ENCODE data around the gene NEK11. TPM values are rescaled to one million over a fixed set of nuclear protein-coding genes. Genes with fewer than 3 reads are reported as not detected.

Gene NEK11
- total RNA-seq, 4 donors from 2014 or later = 1.6 to 8.5 (median 3.4) TPM

GRCh38 chr3:131390331-131390730 is 363.7 kb downstream of the NEK11 start:
- Histone ChIP-seq H3K36me3 (peaks cover 0 to 9% (median 0%) of the 10 kb centered on the region in 3 donors), H3K9me3 (no peaks in the 10 kb centered on the region), H3K4me1 (peaks cover 0 to 29% (median 0%) of the 10 kb centered on the region in 3 donors), H3K27ac (no peak overlapping the region), H3K27me3 (no peaks in the 10 kb centered on the region), H3K4me3 (no peak overlapping the region)
- intact Hi-C loops (cut with DNase I) = no loop called here
- TF ChIP-seq POLR2A (IDR thresholded peaks at IDR 0.05) (no peak), CTCF (IDR thresholded peaks at IDR 0.05) (no peak)
- WGBS, 2 donors = 68 to 80% methylated on average over 1 to 2 of the region's 2 CpGs
- no peak for DNase-seq

GRCh38 chr3:131393051-131393450 is 366.4 kb downstream of the NEK11 start:
- H3K27me3 ChIP-seq = no peaks in the 10 kb centered on the region
- no peak overlapping the region for H3K4me3 ChIP-seq
- intact Hi-C loops (cut with DNase I) = no loop called here
- no peaks in the 10 kb centered on the region for H3K36me3 ChIP-seq
- TF ChIP-seq POLR2A (IDR thresholded peaks at IDR 0.05) = no peak
- no peak for TF ChIP-seq CTCF (IDR thresholded peaks at IDR 0.05)
- H3K27ac ChIP-seq = no peak overlapping the region
- WGBS, 2 donors = 49 to 58% methylated on average over 6 of the region's 6 CpGs
- DNase-seq = no peak
- H3K9me3 ChIP-seq = no peaks in the 10 kb centered on the region
- H3K4me1 ChIP-seq = peaks cover 0 to 8% (median 0%) of the 10 kb centered on the region in 3 donors

GRCh38 chr3:131393868-131394267 is 367.2 kb downstream of the NEK11 start:
- TF ChIP-seq POLR2A (IDR thresholded peaks at IDR 0.05) (no peak), CTCF (IDR thresholded peaks at IDR 0.05) (no peak)
- H3K4me3 ChIP-seq = no peak overlapping the region
- intact Hi-C loops (cut with DNase I) = no loop called here
- H3K4me1 ChIP-seq = no peaks in the 10 kb centered on the region
- DNase-seq = no peak
- WGBS, 2 donors = 68 to 74% methylated on average over 4 of the region's 4 CpGs
- H3K27me3 ChIP-seq = no peaks in the 10 kb centered on the region
- H3K36me3 ChIP-seq = no peaks in the 10 kb centered on the region
- no peaks in the 10 kb centered on the region for H3K9me3 ChIP-seq
- no peak overlapping the region for H3K27ac ChIP-seq

- H3K27me3 ChIP-seq = no peaks in the 10 kb centered on the region
- no peaks in the 10 kb centered on the region for H3K36me3 ChIP-seq
- no peak overlapping the region for H3K4me3 ChIP-seq
- DNase-seq = no peak
- H3K27ac ChIP-seq = no peak overlapping the region
- H3K9me3 ChIP-seq = no peaks in the 10 kb centered on the region
- H3K4me1 ChIP-seq = no peaks in the 10 kb centered on the region
- intact Hi-C loops (cut with DNase I) = no loop called here
- TF ChIP-seq CTCF (IDR thresholded peaks at IDR 0.05) = no peak
- no peak for TF ChIP-seq POLR2A (IDR thresholded peaks at IDR 0.05)
Observed at GRCh38 chr3:131394400-131394799, 367.7 kb downstream of the NEK11 start.

- Histone ChIP-seq H3K9me3 (no peaks in the 10 kb centered on the region), H3K4me1 (no peaks in the 10 kb centered on the region), H3K4me3 (no peak overlapping the region), H3K27me3 (no peaks in the 10 kb centered on the region), H3K36me3 (no peaks in the 10 kb centered on the region), H3K27ac (no peak overlapping the region)
- TF ChIP-seq POLR2A (IDR thresholded peaks at IDR 0.05) (no peak), CTCF (IDR thresholded peaks at IDR 0.05) (no peak)
- intact Hi-C loops (cut with DNase I) = no loop called here
- no peak for DNase-seq
Observed at GRCh38 chr3:131396170-131396569, 369.5 kb downstream of the NEK11 start.
